ENCODE data around the gene PACRG. TPM values are rescaled to one million over a fixed set of nuclear protein-coding genes. Genes with fewer than 3 reads are reported as not detected.
"Not testable (repeated sequence)": the region's sequence is repeated elsewhere in the genome, so short reads cannot be mapped to it uniquely, and the experiment has no call there.

The PACRG gene
- total RNA-seq, 1 donor from 2014 or later: not detected

DNA sequence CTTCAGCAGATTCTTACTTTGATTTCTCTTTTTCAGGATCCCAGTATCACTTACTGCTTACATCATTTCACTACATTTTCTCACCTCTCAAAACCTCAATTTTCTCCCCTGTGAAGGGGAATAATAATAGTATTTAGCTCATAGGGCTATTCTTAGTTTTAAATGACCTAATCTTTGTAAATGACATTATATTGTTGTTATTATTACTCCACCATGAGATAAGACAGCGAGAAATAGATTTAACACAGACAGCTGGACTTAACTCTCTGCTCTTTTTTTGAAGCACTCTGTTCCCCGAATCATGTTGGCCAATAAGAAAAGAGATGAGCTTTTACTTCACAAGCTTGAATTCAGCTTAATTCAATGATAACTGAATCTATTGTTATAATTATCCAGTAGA lies 578.2 kb downstream of the PACRG start:
- intact Hi-C loops (cut with micrococcal nuclease): no loop called here

GRCh38 chr6:163308629-163309440 lies 581.1 kb downstream of the PACRG start:
- intact Hi-C loops (cut with micrococcal nuclease): no loop called here

GRCh38 chr6:163309491-163310026 lies 581.8 kb downstream of the PACRG start:
- intact Hi-C loops (cut with micrococcal nuclease): no loop called here

GRCh38 chr6:163310096-163310972 lies 582.6 kb downstream of the PACRG start:
- intact Hi-C loops (cut with micrococcal nuclease): no loop called here

DNA sequence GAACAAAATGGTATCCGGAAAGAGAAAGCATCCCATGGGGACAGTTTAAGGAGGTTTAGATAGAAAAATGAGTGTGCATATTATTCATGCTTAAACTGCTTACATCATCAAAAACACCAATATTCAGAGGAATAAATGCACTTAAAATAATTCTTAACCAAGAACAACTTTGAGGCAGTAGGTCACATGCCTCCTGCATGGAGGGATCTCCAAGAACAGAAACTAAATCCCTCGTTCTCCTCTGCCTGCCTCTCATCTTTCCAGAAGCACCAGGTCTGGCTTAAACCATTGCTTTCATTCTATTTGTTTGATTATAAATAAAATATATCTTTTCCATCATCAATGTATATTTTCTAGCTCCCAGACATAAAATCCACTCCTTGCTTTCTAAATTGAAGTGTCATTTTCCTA lies 583.2 kb downstream of the PACRG start:
- intact Hi-C loops (cut with micrococcal nuclease): no loop called here

- intact Hi-C loops (cut with micrococcal nuclease): no loop called here
Observed at GRCh38 chr6:163311830-163312229, 584.1 kb downstream of the PACRG start.

GRCh38 chr6:163313566-163313965 lies 585.8 kb downstream of the PACRG start:
- intact Hi-C loops (cut with micrococcal nuclease): no loop called here

GRCh38 chr6:163313981-163314380 lies 586.2 kb downstream of the PACRG start:
- intact Hi-C loops (cut with micrococcal nuclease): no loop called here

DNA sequence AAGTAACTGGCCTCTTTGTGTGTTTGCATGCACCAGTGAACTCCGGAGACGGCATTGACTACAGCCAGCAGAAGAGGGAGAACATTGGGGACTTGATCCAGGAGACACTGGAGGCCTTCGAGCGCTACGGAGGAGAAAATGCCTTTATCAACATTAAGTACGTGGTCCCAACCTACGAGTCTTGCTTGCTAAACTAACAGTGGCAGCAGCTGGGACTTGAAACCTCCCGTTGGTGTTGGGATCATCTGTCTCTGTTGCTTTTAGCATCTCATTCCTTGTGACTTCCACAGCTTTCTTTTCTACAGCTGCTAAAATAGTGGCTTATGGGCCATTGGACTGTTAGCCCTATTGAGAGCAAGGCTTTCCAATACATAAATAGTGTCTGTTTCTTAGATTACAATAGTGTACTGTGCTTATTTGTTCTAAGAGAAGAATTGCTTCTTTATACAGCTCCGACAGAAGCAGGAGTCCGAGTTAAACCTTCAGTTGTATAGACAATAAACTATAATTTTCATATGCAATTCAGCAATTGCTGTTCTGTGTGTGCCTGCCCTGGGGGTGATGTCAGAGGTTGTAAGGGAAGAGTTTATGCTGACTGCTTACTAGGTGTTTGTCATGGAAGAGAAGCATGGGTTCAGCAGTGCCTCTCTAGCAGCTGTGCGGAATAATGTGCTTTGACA lies 587.2 kb downstream of the PACRG start:
- intact Hi-C loops (cut with micrococcal nuclease): no loop called here

GRCh38 chr6:163316866-163317495 lies 589.2 kb downstream of the PACRG start:
- intact Hi-C loops (cut with micrococcal nuclease): not testable (repeated sequence)

DNA sequence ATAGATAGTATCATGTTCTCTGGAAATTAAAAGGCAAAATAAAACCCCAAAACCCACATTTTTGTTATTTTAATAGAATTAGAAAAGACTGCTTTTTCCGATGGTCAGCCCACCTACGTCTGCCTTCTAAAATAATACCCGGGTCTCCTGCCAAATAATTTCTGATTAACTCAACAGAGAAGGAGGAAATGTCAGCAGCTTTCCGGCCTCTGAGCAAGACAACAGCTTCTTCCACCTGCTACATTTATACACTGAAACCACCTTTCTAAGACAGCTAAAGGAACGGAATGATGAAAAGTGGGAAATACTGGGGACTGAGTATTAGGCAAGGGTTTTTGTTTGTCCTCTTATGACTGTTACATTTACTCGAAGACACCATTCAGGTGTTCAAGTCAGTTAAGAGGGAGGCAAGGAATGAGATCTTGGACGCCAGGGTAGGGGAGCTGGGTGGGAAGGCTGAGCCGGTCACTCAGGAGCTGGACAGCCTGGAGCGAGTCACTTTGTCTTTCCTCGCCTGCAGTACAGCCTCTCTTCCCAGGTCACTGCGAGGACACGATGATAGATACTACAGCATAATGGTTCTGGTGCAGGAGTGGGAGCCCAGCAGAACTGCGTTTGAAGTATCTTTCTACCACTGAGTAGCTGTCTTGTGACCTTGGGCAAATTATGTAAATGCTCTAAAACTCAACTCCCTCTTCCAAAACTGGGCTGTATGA lies 590.5 kb downstream of the PACRG start:
- intact Hi-C loops (cut with micrococcal nuclease): no loop called here

DNA sequence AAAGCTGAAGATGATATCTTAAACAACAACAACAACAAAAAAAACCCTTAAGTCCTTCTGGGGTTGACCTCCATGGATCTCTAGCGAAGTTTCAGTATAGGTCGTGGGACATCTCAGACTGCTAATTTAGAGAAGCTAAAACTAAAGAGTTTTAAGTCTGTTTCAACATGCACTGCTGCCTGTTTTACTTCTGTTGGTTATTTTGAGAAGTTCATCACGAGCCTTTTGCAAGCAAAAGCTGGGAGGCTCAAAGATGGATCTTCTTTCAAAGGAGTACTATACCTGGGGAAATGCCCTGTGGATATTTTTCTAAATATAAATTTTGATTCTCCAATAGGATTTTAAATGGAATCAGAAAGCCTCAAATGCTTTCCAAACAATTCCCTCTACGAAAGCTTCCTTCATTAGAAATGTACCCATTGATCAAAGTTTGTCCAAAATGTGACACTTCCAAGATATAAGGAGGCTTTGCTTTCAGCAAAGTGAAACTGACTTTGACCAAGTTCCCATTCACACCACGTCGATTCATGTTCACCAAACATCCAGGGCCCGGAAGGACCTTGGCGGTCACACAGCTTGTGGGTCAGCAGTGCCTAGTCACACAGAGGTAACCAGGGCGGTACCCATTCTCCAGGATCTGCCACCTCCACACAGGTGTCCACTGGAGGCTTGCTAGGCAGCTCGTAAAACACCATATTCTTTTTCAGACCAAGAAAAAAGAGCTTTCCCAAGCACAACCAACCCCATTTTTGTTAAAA lies 592.0 kb downstream of the PACRG start:
- intact Hi-C loops (cut with micrococcal nuclease): no loop called here

GRCh38 chr6:163320402-163320801 lies 592.6 kb downstream of the PACRG start:
- intact Hi-C loops (cut with micrococcal nuclease): no loop called here

- intact Hi-C loops (cut with micrococcal nuclease): no loop called here
Observed at GRCh38 chr6:163320804-163321203, 593.0 kb downstream of the PACRG start.

DNA sequence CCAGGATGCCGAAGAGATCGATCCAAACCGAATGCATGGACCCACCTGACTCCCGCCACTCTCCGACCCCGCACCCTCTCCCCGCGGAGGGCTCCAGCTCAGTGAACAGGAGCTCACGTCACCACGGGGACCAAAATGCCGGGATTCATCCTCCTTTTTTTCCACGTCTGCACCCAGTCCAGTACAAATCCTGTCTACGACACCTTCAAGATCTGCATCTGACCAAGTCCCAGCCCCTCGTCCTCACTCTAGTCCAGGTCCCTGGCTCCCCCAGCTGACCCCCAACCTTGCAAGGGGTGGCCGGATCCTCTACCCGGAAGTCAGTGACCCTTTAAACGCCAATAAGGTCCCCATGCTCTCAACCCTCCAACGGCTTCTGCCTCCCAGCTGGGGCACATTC lies 593.9 kb downstream of the PACRG start:
- intact Hi-C loops (cut with micrococcal nuclease): no loop called here

DNA sequence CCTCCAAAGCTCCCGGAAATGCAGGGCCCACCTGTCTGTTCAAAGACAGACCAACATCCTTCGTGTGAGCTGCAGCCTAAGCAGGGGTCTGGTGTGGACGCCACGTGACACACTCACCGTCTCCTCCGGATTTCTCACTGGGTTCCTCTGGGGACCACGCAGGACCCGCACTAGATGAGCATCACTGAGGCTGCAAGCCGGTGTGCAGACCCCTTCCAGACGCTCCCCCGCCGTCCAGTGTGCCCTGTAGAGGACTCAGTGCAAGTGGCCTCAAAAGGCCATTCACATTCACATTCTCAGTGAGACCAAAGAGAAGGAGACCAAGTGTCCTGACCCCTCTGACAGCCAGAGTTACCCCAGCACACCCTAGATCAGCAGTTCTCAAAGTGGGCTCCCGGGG lies 595.5 kb downstream of the PACRG start:
- intact Hi-C loops (cut with micrococcal nuclease): no loop called here

- intact Hi-C loops (cut with micrococcal nuclease): no loop called here
Observed at GRCh38 chr6:163323705-163324104, 595.9 kb downstream of the PACRG start.

DNA sequence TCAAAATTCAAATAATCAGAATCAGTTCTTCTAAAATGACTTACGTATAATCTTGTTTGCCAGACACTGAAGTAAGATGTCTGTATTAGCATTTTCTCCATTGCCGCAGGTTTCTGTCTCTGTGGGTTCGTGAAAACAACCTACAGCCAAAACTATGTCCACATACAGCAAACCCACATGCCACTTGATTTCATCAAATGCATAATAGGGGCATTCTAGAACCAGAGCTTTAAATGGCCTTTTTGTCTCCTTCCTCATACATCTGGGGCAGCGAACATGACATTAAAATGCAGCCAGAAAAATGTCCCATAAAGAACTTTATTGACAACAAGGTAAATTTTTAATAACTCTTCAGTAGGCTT lies 596.5 kb downstream of the PACRG start:
- intact Hi-C loops (cut with micrococcal nuclease): no loop called here

DNA sequence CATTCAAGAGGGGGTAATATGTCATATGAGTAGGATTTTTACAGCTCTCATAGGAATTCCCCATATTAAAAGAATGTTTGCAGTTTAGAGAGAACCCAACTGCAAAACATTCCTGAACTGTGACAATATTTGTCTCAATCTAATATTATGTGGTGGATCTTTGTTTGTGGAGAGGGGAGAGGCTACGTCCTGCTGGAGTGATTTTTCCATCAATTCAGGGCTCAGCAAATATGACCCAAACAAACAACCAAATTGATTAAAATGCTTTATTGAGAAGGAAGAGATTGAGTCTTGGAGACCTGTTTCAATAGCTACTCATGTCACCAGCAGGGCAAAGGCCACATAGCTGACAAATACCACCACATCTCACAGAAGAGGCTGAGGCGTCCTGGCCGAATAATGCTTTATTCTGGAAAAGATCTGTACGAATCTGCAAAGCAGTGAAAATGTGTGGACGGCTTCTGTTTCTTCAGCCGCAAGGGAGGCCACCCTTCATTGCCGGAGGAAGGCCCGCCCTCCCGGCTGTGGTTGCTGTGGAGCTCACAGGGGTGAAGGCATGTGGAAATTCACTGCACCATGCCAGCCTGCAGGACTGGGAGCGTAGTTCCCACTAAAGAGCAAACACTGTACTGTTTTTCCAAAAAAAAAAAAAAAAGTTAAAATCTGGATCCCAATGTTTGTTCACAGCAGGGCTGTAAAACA lies 597.1 kb downstream of the PACRG start:
- intact Hi-C loops (cut with micrococcal nuclease): no loop called here
